Colon (tissue), 2 donors: Measurements from ENCODE around the gene KLK3.

ENCODE experiments used
- FAIRE-seq: peaks from 2 replicates; lab custom pipeline; 2012; peaks lifted over from hg19 to GRCh38; lab: Jason Lieb, UNC
- donor health status: control.
- donor health status: control.

KLK3 gene

GRCh38 chr19:50831026-50831396 lies 23.7 kb upstream of the KLK3 start:
- no peak for FAIRE-seq

- no peak for FAIRE-seq
These were observed 22.0 kb upstream of the KLK3 start for GRCh38 chr19:50832666-50833065.

GRCh38 chr19:50833117-50833801 lies 21.5 kb upstream of the KLK3 start, which contains the start of gene KLK15:
Gene KLK15 (minus strand): TSS chr19:50833574. CDS start chr19:50831492, 2,082 bp downstream.
- FAIRE-seq, result no peak

- FAIRE-seq, result no peak
These were observed 20.9 kb upstream of the KLK3 start for GRCh38 chr19:50833802-50834167.

GRCh38 chr19:50835103-50835784 lies 19.5 kb upstream of the KLK3 start:
- no peak for FAIRE-seq

- no peak for FAIRE-seq
These were observed 18.8 kb upstream of the KLK3 start for GRCh38 chr19:50835785-50836542.

- no peak for FAIRE-seq
These were observed 18.0 kb upstream of the KLK3 start for GRCh38 chr19:50836543-50837195.

- FAIRE-seq, result no peak
These were observed 17.4 kb upstream of the KLK3 start for GRCh38 chr19:50837300-50837699.

- FAIRE-seq, result no peak
These were observed 16.5 kb upstream of the KLK3 start for GRCh38 chr19:50838239-50838638.

GRCh38 chr19:50839712-50840655 lies 14.7 kb upstream of the KLK3 start:
- FAIRE-seq, result no peak

- FAIRE-seq, result no peak
These were observed 12.6 kb upstream of the KLK3 start for GRCh38 chr19:50842130-50842529.

- no peak for FAIRE-seq
These were observed 11.5 kb upstream of the KLK3 start for GRCh38 chr19:50843205-50843604.

- no peak for FAIRE-seq
These were observed 11.0 kb upstream of the KLK3 start for GRCh38 chr19:50843701-50844221.

GRCh38 chr19:50844296-50844935 lies 10.3 kb upstream of the KLK3 start:
- no peak for FAIRE-seq

- FAIRE-seq, result no peak
These were observed 4.0 kb upstream of the KLK3 start for GRCh38 chr19:50850738-50851137.

GRCh38 chr19:50851620-50852019 lies 3.1 kb upstream of the KLK3 start:
- no peak for FAIRE-seq

- FAIRE-seq, result no peak
These were observed 2.7 kb downstream of the KLK3 start for GRCh38 chr19:50857366-50857765.

- no peak for FAIRE-seq
These were observed 4.2 kb downstream of the KLK3 start for GRCh38 chr19:50858886-50859285.

GRCh38 chr19:50859849-50860248 lies 5.1 kb downstream of the KLK3 start:
- FAIRE-seq, result no peak

- no peak for FAIRE-seq
These were observed 6.3 kb downstream of the KLK3 start for GRCh38 chr19:50861010-50861409.
